Effector memory CD8-positive, alpha-beta T cell (primary cell): Measurements from ENCODE around the gene PDE1A.

ENCODE experiments used
- ATAC-seq: fragments of 150-1000 bp; cut with Tn5 transposase; replicated peaks from 2 replicates; pipeline ENCODE4 v1.10.0; 2021; ENCODE audit warnings: mild to moderate bottlenecking, moderate library complexity
- DNase-seq, 3 experiments: peaks; one replicate each; pipeline ENCODE4 v3.0.0; 2021
- H3K27ac Mint-ChIP-seq, 2 donors: one replicate each; pipeline ENCODE4 v1.8.0; 2022; ENCODE audit warnings: mild to moderate bottlenecking in 2 of 2, mixed read lengths in 2 of 2, moderate library complexity in 2 of 2
- H3K27me3 Mint-ChIP-seq, 2 donors: one replicate each; pipeline ENCODE4 v1.8.0; 2022; ENCODE audit warnings: mixed read lengths in 2 of 2
- H3K36me3 Mint-ChIP-seq: one replicate; pipeline ENCODE4 v1.8.0; 2022; ENCODE audit warnings: mild to moderate bottlenecking, moderate library complexity, mixed read lengths; ENCODE audit not compliant: insufficient read depth
- H3K4me1 Mint-ChIP-seq, 2 donors: one replicate each; pipeline ENCODE4 v1.8.0; 2022; ENCODE audit warnings: low read depth in 2 of 2, mixed read lengths in 2 of 2
- H3K4me3 Mint-ChIP-seq, 2 donors: one replicate each; pipeline ENCODE4 v1.8.0; 2022; ENCODE audit warnings: mild to moderate bottlenecking in 2 of 2, mixed read lengths in 2 of 2, moderate library complexity in 2 of 2
- H3K9me3 Mint-ChIP-seq, 2 donors: one replicate each; pipeline ENCODE4 v1.8.0; 2022; ENCODE audit warnings: mixed read lengths in 2 of 2

Gene PDE1A

DNA sequence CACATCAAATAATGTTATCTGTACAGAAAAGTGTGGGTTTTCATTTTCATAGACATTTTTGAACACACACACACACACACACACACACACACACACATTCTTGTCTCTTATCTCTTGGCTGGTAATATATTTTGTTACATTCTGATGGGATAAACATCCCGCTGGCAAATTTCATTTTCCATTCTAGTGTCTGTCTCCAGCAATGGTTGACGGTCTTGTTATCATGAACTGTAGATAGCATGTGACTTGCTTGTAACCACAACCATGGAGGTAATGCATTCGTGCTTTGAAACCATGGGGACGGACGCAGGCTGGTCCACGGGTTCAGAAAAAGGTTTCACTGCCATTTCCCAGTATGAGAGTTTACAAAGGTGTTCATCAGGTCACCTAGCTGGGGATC is 284.8 kb downstream of the PDE1A start:
- no peak for DNase-seq
- H3K27me3 Mint-ChIP-seq: no peaks in the 10 kb centered on the region

DNA sequence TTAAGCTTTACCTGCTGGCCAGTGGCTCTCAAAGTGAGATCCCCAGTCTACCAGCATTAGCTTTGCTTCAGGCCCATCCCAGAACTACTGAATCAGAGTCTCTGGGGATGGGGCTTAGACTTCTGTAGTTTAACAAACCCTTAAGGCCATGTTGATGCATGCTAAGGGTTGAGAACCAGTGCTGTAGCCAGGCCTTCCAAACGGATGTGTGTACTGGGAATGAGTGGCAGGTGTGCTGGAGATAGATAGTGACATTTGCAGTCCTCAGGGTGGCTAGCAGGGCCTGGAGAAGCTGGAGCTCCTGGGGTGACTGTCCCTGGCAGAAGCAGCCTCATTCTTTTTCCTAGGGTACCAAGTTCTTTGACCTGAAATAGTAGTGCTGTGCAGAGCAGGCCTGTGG is 292.6 kb downstream of the PDE1A start:
- Mint-ChIP-seq H3K4me3 (no peak overlapping the region), H3K36me3 (no peaks in the 10 kb centered on the region), H3K4me1 (no peaks in the 10 kb centered on the region), H3K27ac (no peak overlapping the region), H3K27me3 (no peaks in the 10 kb centered on the region), H3K9me3 (no peaks in the 10 kb centered on the region)
- DNase-seq (no peak), ATAC-seq (no peak)

More for the DNA sequence above, 284.8 kb downstream of the PDE1A start:
- Mint-ChIP-seq H3K4me1 (no peaks in the 10 kb centered on the region), H3K9me3 (no peaks in the 10 kb centered on the region), H3K4me3 (no peak overlapping the region), H3K36me3 (no peaks in the 10 kb centered on the region), H3K27ac (no peak overlapping the region)
- no peak for ATAC-seq

DNA sequence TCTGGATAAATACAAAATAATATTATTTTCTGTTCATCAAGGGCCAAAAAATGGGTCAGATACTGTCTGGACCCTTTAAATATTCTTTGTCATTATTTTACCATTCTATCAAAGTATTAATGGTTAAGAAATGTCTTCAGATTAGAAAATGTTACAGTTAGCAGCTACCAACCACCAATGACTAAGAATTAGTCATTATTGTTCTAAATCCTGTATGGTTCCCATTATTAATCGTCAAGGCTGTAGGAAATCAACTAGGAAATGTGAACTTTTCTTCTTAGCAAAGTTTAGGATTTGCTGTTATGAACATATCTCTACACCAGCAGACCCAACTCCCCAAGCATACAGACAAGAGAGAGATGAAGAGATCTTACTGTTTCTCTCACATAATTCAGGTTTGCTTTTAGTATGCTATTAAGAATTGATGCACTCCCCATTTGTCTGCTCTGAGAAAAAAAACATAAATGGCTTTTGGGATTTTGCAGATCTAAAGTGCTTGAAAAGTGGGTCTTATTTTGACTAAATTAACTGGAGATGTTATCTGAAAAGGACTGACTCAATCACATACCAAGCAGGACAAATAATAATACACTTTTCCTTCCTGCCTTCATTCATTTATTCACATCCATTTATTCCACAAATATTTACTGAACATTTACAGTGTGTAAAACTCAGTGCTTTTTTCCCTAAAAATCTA is 293.5 kb downstream of the PDE1A start:
- no peak for ATAC-seq
- DNase-seq: no peak
- no peak overlapping the region for H3K27ac Mint-ChIP-seq
- no peaks in the 10 kb centered on the region for H3K27me3 Mint-ChIP-seq
- no peaks in the 10 kb centered on the region for H3K36me3 Mint-ChIP-seq
- no peaks in the 10 kb centered on the region for H3K9me3 Mint-ChIP-seq
- H3K4me1 Mint-ChIP-seq: no peaks in the 10 kb centered on the region
- H3K4me3 Mint-ChIP-seq: no peak overlapping the region

DNA sequence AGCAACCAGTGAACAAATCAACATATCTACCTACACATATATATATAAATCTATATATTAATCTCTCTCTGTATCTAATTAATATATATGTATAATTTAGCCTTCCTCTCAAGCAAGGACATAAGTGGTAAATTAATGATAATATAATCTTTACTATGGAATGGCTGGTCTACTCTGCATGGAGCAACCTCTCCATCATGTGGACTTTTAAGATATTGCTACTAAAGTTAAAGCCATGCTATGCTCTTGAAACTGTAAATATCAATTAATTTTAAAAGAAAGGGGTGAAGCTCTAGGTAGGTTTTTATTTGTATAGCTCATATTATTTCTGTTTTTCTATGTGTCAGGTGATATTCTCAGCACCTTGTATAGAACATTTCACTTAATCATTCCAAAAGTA is 294.2 kb downstream of the PDE1A start:
- Mint-ChIP-seq H3K9me3 (no peaks in the 10 kb centered on the region), H3K4me1 (no peaks in the 10 kb centered on the region), H3K4me3 (no peak overlapping the region), H3K36me3 (no peaks in the 10 kb centered on the region), H3K27me3 (no peaks in the 10 kb centered on the region), H3K27ac (no peak overlapping the region)
- no peak for DNase-seq
- no peak for ATAC-seq

DNA sequence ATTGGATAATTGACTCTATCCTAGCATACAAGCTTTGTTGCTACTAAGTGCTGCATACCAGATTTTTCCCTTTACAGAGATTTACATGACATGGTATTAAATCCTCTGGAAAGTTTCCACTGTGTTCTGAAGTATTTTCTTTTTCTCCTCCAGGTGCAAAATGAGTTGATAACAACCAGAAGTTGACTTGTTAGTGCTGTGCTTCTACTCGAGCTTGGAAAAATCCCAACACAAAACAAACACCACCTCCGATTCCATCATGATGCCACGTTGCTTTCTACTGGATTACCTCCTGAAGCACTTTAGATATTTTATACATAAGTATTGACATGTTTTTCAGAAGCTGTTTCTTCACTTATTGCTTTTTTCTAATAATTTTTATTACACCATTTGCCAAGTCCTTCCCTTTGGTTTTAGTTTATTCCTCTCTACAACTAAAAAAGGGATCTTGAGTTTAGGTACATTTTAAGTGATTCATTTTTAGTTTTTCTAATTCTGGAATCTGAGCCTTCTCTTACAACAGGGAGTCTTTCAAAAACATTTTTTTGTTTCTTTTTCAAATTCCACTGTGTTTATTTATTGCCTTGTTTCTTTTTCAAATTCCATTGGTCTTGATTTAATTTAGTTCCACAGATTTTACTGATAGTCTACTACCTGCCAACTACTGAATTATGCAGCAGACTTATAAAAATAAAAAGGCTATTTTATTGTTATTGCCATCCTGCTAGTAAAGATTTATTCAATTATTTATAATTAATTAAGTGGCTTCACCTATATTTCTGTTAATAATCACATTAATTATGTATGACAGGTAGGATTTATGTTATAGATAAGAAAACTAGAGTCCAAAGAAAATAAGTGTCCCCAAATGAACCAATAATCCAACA is 297.8 kb downstream of the PDE1A start:
- Mint-ChIP-seq H3K4me3 (no peak overlapping the region), H3K9me3 (no peaks in the 10 kb centered on the region), H3K4me1 (no peaks in the 10 kb centered on the region), H3K27ac (no peak overlapping the region), H3K27me3 (peaks cover 0 to 7% of the 10 kb centered on the region in 2 donors), H3K36me3 (no peaks in the 10 kb centered on the region)
- no peak for ATAC-seq
- DNase-seq: no peak

DNA sequence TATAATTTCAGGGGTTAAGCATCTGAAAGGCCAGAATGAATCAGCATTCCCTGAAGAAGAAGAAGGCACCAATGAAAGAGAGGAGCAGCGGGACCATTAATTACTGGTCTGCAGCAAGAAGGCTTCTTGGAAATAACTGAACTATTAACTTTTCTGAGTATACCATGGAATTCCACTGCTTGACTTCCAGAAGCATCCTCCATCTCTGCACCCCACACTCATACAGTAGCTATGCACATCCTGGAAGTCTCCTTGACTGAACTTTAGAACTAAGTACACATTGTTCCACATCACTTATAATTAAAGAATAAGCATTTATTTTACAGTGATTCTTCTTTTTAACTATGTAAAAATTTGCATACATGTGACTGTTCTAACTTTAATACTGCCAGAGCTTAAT is 309.6 kb downstream of the PDE1A start:
- no peaks in the 10 kb centered on the region for H3K4me1 Mint-ChIP-seq
- H3K4me3 Mint-ChIP-seq: no peak overlapping the region
- no peaks in the 10 kb centered on the region for H3K36me3 Mint-ChIP-seq
- no peak overlapping the region for H3K27ac Mint-ChIP-seq
- H3K9me3 Mint-ChIP-seq: no peaks in the 10 kb centered on the region
- ATAC-seq (no peak), DNase-seq (no peak)
- peaks cover 0 to under 1% of the 10 kb centered on the region in 2 donors for H3K27me3 Mint-ChIP-seq

DNA sequence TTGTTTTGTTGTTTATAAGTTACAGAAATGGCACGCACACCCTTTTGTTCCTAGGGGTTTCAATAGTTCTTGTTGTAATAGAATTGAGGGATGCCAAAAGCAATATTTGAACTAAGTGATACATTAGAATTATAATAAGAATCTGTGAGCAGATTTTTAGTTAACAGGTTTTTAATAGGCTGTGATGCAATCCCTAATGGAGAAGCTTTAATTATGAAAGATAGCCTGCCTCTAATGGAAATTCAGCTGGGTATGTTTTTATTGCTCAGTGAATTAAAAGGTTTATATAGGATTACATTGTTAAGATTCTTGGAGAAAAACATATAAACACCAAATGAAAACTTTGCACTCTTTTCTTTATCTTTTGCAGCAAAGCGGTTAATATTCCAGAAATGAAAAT is 310.1 kb downstream of the PDE1A start:
- Mint-ChIP-seq H3K27ac (no peak overlapping the region), H3K4me1 (no peaks in the 10 kb centered on the region), H3K4me3 (no peak overlapping the region), H3K36me3 (no peaks in the 10 kb centered on the region), H3K27me3 (peaks cover 0 to 5% of the 10 kb centered on the region in 2 donors), H3K9me3 (no peaks in the 10 kb centered on the region)
- DNase-seq: no peak
- no peak for ATAC-seq

DNA sequence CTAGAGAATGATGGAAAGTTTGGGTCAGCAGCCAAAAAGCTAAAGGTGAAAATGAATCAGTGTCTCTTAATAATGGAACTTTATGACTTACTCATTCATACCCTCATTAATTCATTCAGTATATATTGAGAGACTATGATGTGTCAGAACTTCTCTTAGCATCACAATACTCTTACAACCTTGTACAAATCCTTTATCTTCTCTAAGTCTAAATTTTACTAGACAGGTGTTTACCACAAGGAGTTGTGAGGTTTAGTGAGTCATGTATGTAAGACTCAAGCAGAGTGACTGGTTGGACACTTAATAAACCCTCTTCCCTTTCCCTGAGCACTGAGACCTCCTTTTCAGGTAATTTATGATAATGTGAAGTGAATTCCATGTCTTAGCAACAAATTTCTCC is 311.6 kb downstream of the PDE1A start:
- H3K4me1 Mint-ChIP-seq: no peaks in the 10 kb centered on the region
- H3K27me3 Mint-ChIP-seq: peaks cover 0 to 5% of the 10 kb centered on the region in 2 donors
- no peak overlapping the region for H3K4me3 Mint-ChIP-seq
- H3K27ac Mint-ChIP-seq: no peak overlapping the region
- no peaks in the 10 kb centered on the region for H3K36me3 Mint-ChIP-seq
- ATAC-seq (no peak), DNase-seq (no peak)
- no peaks in the 10 kb centered on the region for H3K9me3 Mint-ChIP-seq

DNA sequence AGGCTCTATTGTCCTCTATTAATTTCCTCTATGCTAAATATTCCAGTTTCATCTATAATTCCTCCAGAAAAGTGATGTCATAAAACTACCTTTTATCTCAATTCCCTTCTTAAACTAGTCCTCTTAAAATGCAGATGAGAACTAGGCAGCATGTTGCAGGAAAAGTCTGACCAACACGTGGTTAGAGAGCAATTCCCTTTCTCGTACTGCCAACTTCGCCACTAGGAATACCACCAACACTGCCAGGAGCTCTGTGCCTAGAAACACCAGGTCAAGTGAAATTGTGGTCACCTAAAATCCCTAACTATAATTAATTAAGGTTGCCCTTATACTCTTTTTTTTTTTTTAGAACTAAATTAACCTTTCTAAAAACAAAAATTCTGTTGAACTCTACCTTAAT is 313.5 kb downstream of the PDE1A start:
- no peak overlapping the region for H3K27ac Mint-ChIP-seq
- no peaks in the 10 kb centered on the region for H3K9me3 Mint-ChIP-seq
- H3K27me3 Mint-ChIP-seq: peaks cover 0 to 5% of the 10 kb centered on the region in 2 donors
- H3K4me3 Mint-ChIP-seq: no peak overlapping the region
- no peaks in the 10 kb centered on the region for H3K4me1 Mint-ChIP-seq
- H3K36me3 Mint-ChIP-seq: no peaks in the 10 kb centered on the region
- DNase-seq (no peak), ATAC-seq (no peak)

DNA sequence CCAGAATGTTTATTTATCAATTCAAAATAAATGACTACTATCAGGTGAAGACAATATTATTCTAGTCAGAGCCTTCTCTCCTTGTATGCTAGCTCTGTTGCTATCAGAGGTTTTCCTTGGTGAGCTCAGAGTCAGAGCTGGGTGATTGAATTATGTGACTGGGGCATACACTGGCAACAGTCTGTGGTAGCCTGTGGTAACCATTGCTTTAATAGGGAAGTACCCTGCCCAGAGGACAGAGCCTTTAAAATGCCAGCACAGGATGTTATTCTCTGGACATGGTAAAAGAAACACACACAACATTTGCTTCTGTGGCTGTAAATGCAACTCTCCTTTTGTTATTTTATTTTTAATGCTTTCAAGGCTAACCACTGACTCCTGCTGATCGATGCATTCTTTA is 316.5 kb downstream of the PDE1A start:
- H3K4me1 Mint-ChIP-seq: no peaks in the 10 kb centered on the region
- no peaks in the 10 kb centered on the region for H3K36me3 Mint-ChIP-seq
- peaks cover 0 to 5% of the 10 kb centered on the region in 2 donors for H3K27me3 Mint-ChIP-seq
- ATAC-seq: no peak
- H3K9me3 Mint-ChIP-seq: no peaks in the 10 kb centered on the region
- H3K27ac Mint-ChIP-seq: no peak overlapping the region
- no peak overlapping the region for H3K4me3 Mint-ChIP-seq
- DNase-seq: no peak

DNA sequence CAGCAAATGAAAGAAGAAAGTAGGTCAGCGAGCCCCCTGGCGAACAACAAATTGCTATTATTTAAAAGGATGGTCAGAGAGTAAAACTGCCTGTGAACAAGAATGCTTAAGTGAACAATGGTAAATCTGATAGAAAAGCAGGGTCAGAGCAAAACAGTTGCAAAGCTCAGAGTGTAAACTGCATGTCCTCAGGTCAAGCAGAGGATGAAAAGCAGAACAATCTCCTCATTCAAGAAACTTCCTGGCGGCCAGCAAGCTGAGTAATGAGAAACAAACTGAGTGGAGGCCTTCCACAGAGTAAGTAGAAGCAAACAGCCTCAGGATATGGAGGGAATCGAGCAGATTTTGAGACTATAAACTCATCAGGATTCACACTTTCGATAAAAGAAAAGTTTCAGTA is 323.3 kb downstream of the PDE1A start:
- H3K36me3 Mint-ChIP-seq: no peaks in the 10 kb centered on the region
- H3K27me3 Mint-ChIP-seq: no peaks in the 10 kb centered on the region
- no peak overlapping the region for H3K27ac Mint-ChIP-seq
- H3K9me3 Mint-ChIP-seq: no peaks in the 10 kb centered on the region
- no peak overlapping the region for H3K4me3 Mint-ChIP-seq
- DNase-seq (no peak), ATAC-seq (no peak)
- H3K4me1 Mint-ChIP-seq: no peaks in the 10 kb centered on the region

DNA sequence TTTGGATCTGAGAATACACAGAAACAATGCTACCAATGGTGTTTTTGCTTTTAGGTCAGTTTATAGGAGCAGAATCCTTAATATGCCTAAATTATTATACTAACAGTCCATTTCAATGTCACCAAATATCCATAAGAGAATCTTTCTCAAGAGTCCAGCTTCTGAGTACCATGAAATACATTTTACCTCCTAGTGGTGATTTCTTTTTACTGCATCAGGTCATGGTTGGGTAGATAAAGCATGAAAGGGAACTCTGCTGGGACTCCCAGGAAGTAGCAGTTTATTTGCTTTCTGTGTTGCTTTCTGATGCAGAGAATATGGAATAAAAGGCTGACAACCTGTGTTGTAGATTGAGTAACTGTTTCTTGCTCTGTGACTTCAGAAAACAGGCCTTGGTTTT is 325.6 kb downstream of the PDE1A start:
- no peaks in the 10 kb centered on the region for H3K36me3 Mint-ChIP-seq

DNA sequence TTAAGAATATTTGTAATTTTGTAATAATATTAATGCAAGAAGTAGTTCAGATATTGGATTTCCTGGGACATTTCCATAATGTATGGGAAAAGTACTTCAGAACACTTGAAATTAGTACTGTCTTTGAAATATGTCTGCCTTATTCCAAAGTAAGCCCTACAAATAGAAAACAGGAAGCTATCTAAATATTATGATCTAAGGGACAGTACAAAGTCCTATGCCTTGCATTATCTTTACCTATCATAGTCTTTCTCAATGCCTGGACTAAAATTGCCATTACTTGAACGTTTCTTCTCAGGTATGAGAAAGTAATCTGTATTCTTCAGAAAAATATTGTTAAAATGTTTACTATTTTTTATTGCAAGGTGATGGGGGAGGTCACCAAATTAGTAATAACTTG is 328.2 kb downstream of the PDE1A start:
- Mint-ChIP-seq H3K4me1 (no peaks in the 10 kb centered on the region), H3K9me3 (peaks cover 1 to 5% of the 10 kb centered on the region in 2 donors), H3K27ac (no peak overlapping the region), H3K36me3 (no peaks in the 10 kb centered on the region), H3K4me3 (no peak overlapping the region), H3K27me3 (peaks cover 4 to 10% of the 10 kb centered on the region in 2 donors)
- DNase-seq (no peak), ATAC-seq (no peak)

More for the DNA sequence above, 325.6 kb downstream of the PDE1A start:
- Mint-ChIP-seq H3K4me1 (no peaks in the 10 kb centered on the region), H3K9me3 (no peaks in the 10 kb centered on the region), H3K4me3 (no peak overlapping the region), H3K27ac (no peak overlapping the region), H3K27me3 (peaks cover 0 to 6% of the 10 kb centered on the region in 2 donors)
- DNase-seq: no peak
- no peak for ATAC-seq

DNA sequence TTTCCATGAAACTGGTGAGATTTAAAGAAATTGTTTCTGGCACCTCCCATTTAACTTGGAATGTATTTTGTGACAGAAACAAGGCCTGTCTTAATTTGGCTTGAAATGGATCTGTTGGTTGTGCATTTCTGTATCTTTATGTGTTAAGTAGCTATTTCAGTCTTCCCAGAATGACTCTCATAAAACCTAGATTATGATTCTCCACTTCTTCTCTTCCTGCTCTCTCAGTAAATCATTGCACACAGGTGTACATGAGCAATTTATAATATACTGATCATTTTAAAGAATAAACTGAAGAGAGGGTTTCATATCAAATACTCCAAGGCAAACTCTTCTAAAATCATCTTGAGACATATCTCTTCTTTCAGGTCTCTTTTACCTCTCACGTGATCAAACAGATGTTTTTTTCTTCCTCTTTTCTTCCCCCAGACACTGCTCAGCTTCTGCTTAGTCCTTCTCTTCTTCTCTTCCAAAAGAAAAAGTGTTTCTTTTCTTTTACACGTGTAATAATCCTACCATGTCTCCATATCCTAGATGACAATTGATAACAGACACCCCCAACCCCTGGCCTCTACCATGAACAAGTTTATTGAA is 329.2 kb downstream of the PDE1A start:
- Mint-ChIP-seq H3K36me3 (no peaks in the 10 kb centered on the region), H3K27me3 (peaks cover 8 to 11% of the 10 kb centered on the region in 2 donors), H3K27ac (no peak overlapping the region), H3K4me3 (no peak overlapping the region), H3K4me1 (no peaks in the 10 kb centered on the region), H3K9me3 (peaks cover 1 to 8% of the 10 kb centered on the region in 2 donors)
- ATAC-seq (no peak), DNase-seq (no peak)
